Common myeloid progenitor, CD34-positive (primary cell): Measurements from ENCODE around the gene C3orf18.
A peak's percentile ranks its signal among the peaks of the same experiment; 100 is the strongest.

Experiments used
- CTCF ChIA-PET: fragments of 350-600 bp; sonication (Branson Sonifier 250); formaldehyde crosslinking; loops from one replicate; lab custom pipeline; 2021; ENCODE audit warnings: antibody characterized with exemption; lab: Charles Lee
- POLR2A ChIA-PET: fragments of 350-600 bp; sonication (Branson Sonifier 250); formaldehyde crosslinking; loops from one replicate; lab custom pipeline; 2021; ENCODE audit warnings: antibody characterized with exemption; lab: Charles Lee
- DNase-seq, 3 donors: peaks; one replicate each; pipeline versions ENCODE4 v3.0.0 to v3.0.0-alpha.2; 2013
- H3K27ac ChIP-seq, 2 experiments: 1 replicate in 1 of 2; 2 replicates in 1 of 2; pipeline ENCODE4 v1.7.0; 2013; ENCODE audit warnings: inconsistent platforms in 2 of 2, low read length in 2 of 2, mild to moderate bottlenecking in 2 of 2, low read depth in 1 of 2, moderate library complexity in 1 of 2; ENCODE audit not compliant: severe bottlenecking in 2 of 2, insufficient read depth in 1 of 2, poor library complexity in 1 of 2
- H3K27me3 ChIP-seq, 5 experiments: replicated peaks in 2 of 5; 1 replicate in 3 of 5; 2 replicates in 2 of 5; pipeline versions ENCODE4 v1.6.1 to v1.7.0; 2013; ENCODE audit warnings: low read length in 4 of 5, mild to moderate bottlenecking in 2 of 5, moderate library complexity in 2 of 5, inconsistent platforms in 1 of 5; ENCODE audit not compliant: insufficient read depth in 5 of 5, control insufficient read depth in 4 of 5
- H3K36me3 ChIP-seq, 4 experiments: 1 replicate in 2 of 4; 2 replicates in 2 of 4; pipeline versions ENCODE4 v1.6.1 to v1.7.0; 2013; ENCODE audit warnings: low read length in 3 of 4, control low read depth in 1 of 4, mild to moderate bottlenecking in 1 of 4; ENCODE audit not compliant: control insufficient read depth in 4 of 4, insufficient read depth in 4 of 4
- H3K4me1 ChIP-seq, 4 experiments: 1 replicate in 3 of 4; 2 replicates in 1 of 4; pipeline versions ENCODE4 v1.6.1 to v1.7.1; 2013; ENCODE audit warnings: low read length in 3 of 4, mild to moderate bottlenecking in 3 of 4, control low read depth in 1 of 4, inconsistent platforms in 1 of 4, moderate library complexity in 1 of 4; ENCODE audit not compliant: control insufficient read depth in 4 of 4, insufficient read depth in 4 of 4; ENCODE audit errors: control extremely low read depth in 1 of 4
- H3K4me3 ChIP-seq, 7 experiments: 1 replicate in 4 of 7; 2 replicates in 3 of 7; pipeline versions ENCODE4 v1.5.1 to v1.7.0; 2013; ENCODE audit warnings: mild to moderate bottlenecking in 7 of 7, low read length in 6 of 7, moderate library complexity in 6 of 7, inconsistent platforms in 2 of 7, low read depth in 2 of 7, control low read depth in 1 of 7; ENCODE audit not compliant: insufficient read depth in 4 of 7, control insufficient read depth in 1 of 7; ENCODE audit errors: extremely low read depth in 1 of 7
- H3K9me3 ChIP-seq, 5 experiments: 1 replicate in 4 of 5; 2 replicates in 1 of 5; pipeline versions ENCODE4 v1.6.1 to v1.7.1; 2013; ENCODE audit warnings: low read length in 4 of 5, mild to moderate bottlenecking in 2 of 5, inconsistent platforms in 1 of 5, low read depth in 1 of 5, moderate library complexity in 1 of 5; ENCODE audit not compliant: control insufficient read depth in 4 of 5, insufficient read depth in 2 of 5; ENCODE audit errors: control extremely low read depth in 1 of 5
- WGBS: methylation state at CpG from one replicate; pipeline ENCODE4 v1.1.5; 2013; ENCODE audit not compliant: insufficient coverage; 5-methylcytosine and 5-hydroxymethylcytosine counted together

C3orf18 gene

GRCh38 chr3:50604628-50605588 is 37.4 kb upstream of the C3orf18 start:
- peaks cover 19 to 100% (median 100%) of the 10 kb centered on the region in 4 experiments for H3K4me1 ChIP-seq
- peak overlapping the region; percentile 34 to 92 for H3K27ac ChIP-seq
- no peaks in the 10 kb centered on the region for H3K27me3 ChIP-seq
- H3K36me3 ChIP-seq = peaks cover 2 to 80% (median 38%) of the 10 kb centered on the region in 4 experiments
- DNase-seq = peak in 2 of 3 donors; percentile 83 to 87
- 65% methylated on average over 8 of the region's 14 CpGs for WGBS
- ChIA-PET CTCF (interaction anchor here (0.9 to 40.1 kb wide), 4 partner anchors 11 to 34 kb away, joined by 4 to 799 read pairs (median 234); partner anchors contain the start of genes C3orf18 and HEMK1), POLR2A (interaction anchor here (1.1 to 1.4 kb wide), 5 partner anchors 8 to 780 kb away, joined by 3 to 7 read pairs (median 3); partner anchors contain the start of genes HEMK1 and MANF)
- H3K9me3 ChIP-seq = no peaks in the 10 kb centered on the region
- H3K4me3 ChIP-seq = peak overlapping the region in 2 of 7 experiments; percentile 23 to 44

- H3K4me1 ChIP-seq = peaks cover 13 to 100% (median 100%) of the 10 kb centered on the region in 4 experiments
- CTCF ChIA-PET = interaction anchor here (3.3 to 40.1 kb wide), 3 partner anchors 11 to 33 kb away, joined by 20 to 799 read pairs (median 449); partner anchors contain the start of genes C3orf18 and HEMK1
- POLR2A ChIA-PET = interaction anchor here (1.1 to 1.2 kb wide), 3 partner anchors 13 to 35 kb away, joined by 3 to 7 read pairs (median 3); partner anchors contain the start of gene HEMK1
Measured at GRCh38 chr3:50604110-50604621, 36.6 kb upstream of the C3orf18 start.

GRCh38 chr3:50603261-50604109 is 35.9 kb upstream of the C3orf18 start:
- Histone ChIP-seq H3K4me3 (peak overlapping the region in 2 of 7 experiments; percentile 1 to 14), H3K27ac (peak overlapping the region; percentile 29 to 92), H3K36me3 (peaks cover 2 to 66% (median 35%) of the 10 kb centered on the region in 4 experiments), H3K27me3 (no peaks in the 10 kb centered on the region), H3K9me3 (no peaks in the 10 kb centered on the region), H3K4me1 (peaks cover 9 to 100% (median 97%) of the 10 kb centered on the region in 4 experiments)
- no peak for DNase-seq
- WGBS = 93% methylated on average over 2 of the region's 4 CpGs
- POLR2A ChIA-PET = no interaction called here
- CTCF ChIA-PET = interaction anchor here (1.1 to 40.1 kb wide), 5 partner anchors 9 to 49 kb away, joined by 3 to 799 read pairs (median 81); partner anchors contain the start of genes C3orf18, CISH and HEMK1

More at GRCh38 chr3:50604110-50604621, 36.6 kb upstream of the C3orf18 start:
- Histone ChIP-seq H3K4me3 (peak overlapping the region in 1 of 7 experiments; percentile 14), H3K36me3 (peaks cover 2 to 72% (median 35%) of the 10 kb centered on the region in 4 experiments), H3K27me3 (no peaks in the 10 kb centered on the region), H3K9me3 (no peaks in the 10 kb centered on the region), H3K27ac (peak overlapping the region; percentile 17 to 92)
- WGBS = 90% methylated on average over 5 of the region's 5 CpGs
- no peak for DNase-seq

- H3K27ac ChIP-seq = peak overlapping the region; percentile 66 to 92
- H3K4me3 ChIP-seq = no peak overlapping the region
- CTCF ChIA-PET = interaction anchor here (0.9 to 40.1 kb wide), 5 partner anchors 9 to 50 kb away, joined by 3 to 799 read pairs (median 81); partner anchors contain the start of genes C3orf18, CISH and HEMK1
- no peaks in the 10 kb centered on the region for H3K9me3 ChIP-seq
- H3K4me1 ChIP-seq = peaks cover 9 to 98% (median 90%) of the 10 kb centered on the region in 4 experiments
- no peaks in the 10 kb centered on the region for H3K27me3 ChIP-seq
- POLR2A ChIA-PET = interaction anchor here (0.7 to 1.0 kb wide), 2 partner anchors 14 to 22 kb away, joined by 3 read pairs; no protein-coding TSS in a partner anchor
- peaks cover 2 to 58% (median 28%) of the 10 kb centered on the region in 4 experiments for H3K36me3 ChIP-seq
- 90% methylated on average over 9 of the region's 9 CpGs for WGBS
- no peak for DNase-seq
Measured at GRCh38 chr3:50602595-50603191, 35.1 kb upstream of the C3orf18 start.

GRCh38 chr3:50600841-50601591 is 33.5 kb upstream of the C3orf18 start:
- Histone ChIP-seq H3K4me3 (peak overlapping the region in 4 of 7 experiments; percentile 33 to 48 (median 38)), H3K9me3 (no peaks in the 10 kb centered on the region), H3K4me1 (peaks cover 7 to 85% (median 74%) of the 10 kb centered on the region in 4 experiments), H3K36me3 (peaks cover 2 to 41% (median 18%) of the 10 kb centered on the region in 4 experiments), H3K27me3 (no peaks in the 10 kb centered on the region), H3K27ac (peak overlapping the region; percentile 66 to 92)
- WGBS = 2% methylated on average over 10 of the region's 14 CpGs
- ChIA-PET CTCF (interaction anchor here (1.0 to 40.1 kb wide), 6 partner anchors 11 to 788 kb away, joined by 3 to 799 read pairs (median 42); partner anchors contain the start of genes C3orf18, CISH and HEMK1), POLR2A (interaction anchor here (1.0 to 2.5 kb wide), 2 partner anchors 10 to 32 kb away, joined by 5 to 12 read pairs; partner anchors contain the start of genes CISH and HEMK1)
- peak; percentile 66 to 87 (median 80) for DNase-seq
